Measurements from ENCODE around the gene SLC31A1.

- no peak for TF ChIP-seq CTCF (conservative IDR thresholded peaks at IDR 0.05; ENCODE audit: low read depth in 2 of 2)
- no peak for TF ChIP-seq EZH2 (IDR thresholded peaks at IDR 0.05; ENCODE audit: low read depth, unreplicated experiment)
- no peak for TF ChIP-seq POLR2AphosphoS5 (IDR thresholded peaks at IDR 0.05; ENCODE audit: low read depth)
- no peak for TF ChIP-seq JUNB (IDR thresholded peaks at IDR 0.05; ENCODE audit: unreplicated experiment)
- TF ChIP-seq EZH2phosphoT487 (IDR thresholded peaks at IDR 0.05; ENCODE audit: unreplicated experiment), result no peak
- TF ChIP-seq REST (IDR thresholded peaks at IDR 0.05; ENCODE audit: unreplicated experiment), result no peak
- no peak for TF ChIP-seq ZNF114 (CRISPR knock-in tag; IDR thresholded peaks at IDR 0.05)
Measured at GRCh38 chr9:113281356-113281755, 60.0 kb downstream of the SLC31A1 start.

Measured in GM23338 (cell line).